Endothelial cell (in vitro differentiated cells): Measurements from ENCODE around the gene NR2E1. TPM values are rescaled to one million over a fixed set of nuclear protein-coding genes. Genes with fewer than 3 reads are reported as not detected.

Experiments used
- DNase-seq: peaks from one replicate; pipeline ENCODE4 v3.0.0; 2021; ENCODE audit warnings: low spot score
- H3K27ac Mint-ChIP-seq: one replicate; pipeline ENCODE4 v1.8.0; 2021; ENCODE audit warnings: mixed read lengths, inconsistent platforms; ENCODE audit not compliant: unreplicated experiment
- H3K27me3 Mint-ChIP-seq: one replicate; pipeline ENCODE4 v1.8.0; 2021; ENCODE audit warnings: mild to moderate bottlenecking, moderate library complexity, mixed read lengths, inconsistent platforms; ENCODE audit not compliant: unreplicated experiment
- H3K36me3 Mint-ChIP-seq: one replicate; pipeline ENCODE4 v1.8.0; 2021; ENCODE audit warnings: mild to moderate bottlenecking, low read depth, mixed read lengths, inconsistent platforms; ENCODE audit not compliant: unreplicated experiment
- H3K4me1 Mint-ChIP-seq: one replicate; pipeline ENCODE4 v1.8.0; 2021; ENCODE audit warnings: mild to moderate bottlenecking, mixed read lengths, inconsistent platforms; ENCODE audit not compliant: unreplicated experiment
- H3K4me3 Mint-ChIP-seq: one replicate; pipeline ENCODE4 v1.8.0; 2021; ENCODE audit warnings: mild to moderate bottlenecking, mixed read lengths, inconsistent platforms; ENCODE audit not compliant: unreplicated experiment
- H3K9me3 Mint-ChIP-seq: one replicate; pipeline ENCODE4 v1.8.0; 2021; ENCODE audit warnings: mixed read lengths, inconsistent platforms; ENCODE audit not compliant: unreplicated experiment
- CTCF ChIP-seq: fragments of 200-600 bp; sonication (generic); IDR thresholded peaks from one replicate; pipeline ENCODE4 v1.5.0; 2021; ENCODE audit warnings: antibody characterized with exemption; ENCODE audit not compliant: unreplicated experiment
- total RNA-seq: library from RNA; stranded (reverse); fragmentation: NEBNext Ultra II Directional; extraction: Animal tissue kit (Norgen Biotek cat#: 25700); gene quantifications from one replicate; pipeline ENCODE4 v1.2.1, GENCODE V29; 2021; ENCODE audit not compliant: unreplicated experiment

NR2E1 gene
- total RNA-seq, 1 donor from 2014 or later: not detected

DNA sequence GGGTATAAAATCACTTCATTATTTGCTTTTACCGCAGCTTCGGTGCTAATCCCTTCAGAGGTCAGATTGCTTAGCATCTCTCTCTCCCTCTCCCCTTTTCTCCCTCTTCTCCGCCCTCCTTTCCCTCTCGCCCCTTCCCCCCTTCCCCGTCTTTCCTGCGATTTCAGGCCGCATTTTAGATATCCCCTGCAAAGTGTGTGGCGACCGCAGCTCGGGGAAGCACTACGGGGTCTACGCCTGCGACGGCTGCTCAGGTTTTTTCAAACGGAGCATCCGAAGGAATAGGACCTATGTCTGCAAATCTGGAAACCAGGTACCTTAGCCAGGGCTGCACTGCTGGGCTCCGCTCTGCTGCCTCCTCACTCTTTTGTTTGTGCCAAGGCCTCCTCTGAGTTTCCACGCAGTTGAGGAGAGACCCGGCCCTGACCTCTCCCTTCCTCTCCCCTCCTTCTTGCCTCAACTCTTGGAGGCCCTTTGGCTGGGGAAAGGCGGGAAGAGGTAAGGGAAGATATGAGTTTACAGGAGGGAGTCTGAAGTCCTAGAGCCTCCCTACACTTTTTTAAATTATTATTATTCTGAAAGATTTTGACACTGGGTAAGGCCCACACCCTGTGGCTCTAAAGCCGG is 5.6 kb downstream of the NR2E1 start:
- no peaks in the 10 kb centered on the region for H3K9me3 Mint-ChIP-seq
- H3K4me1 Mint-ChIP-seq: peaks cover 23% of the 10 kb centered on the region
- no peak for TF ChIP-seq CTCF
- DNase-seq: no peak
- no peak overlapping the region for H3K4me3 Mint-ChIP-seq
- peaks cover 36% of the 10 kb centered on the region for H3K27me3 Mint-ChIP-seq
- no peaks in the 10 kb centered on the region for H3K36me3 Mint-ChIP-seq
- H3K27ac Mint-ChIP-seq: no peak overlapping the region

- no peak overlapping the region for H3K27ac Mint-ChIP-seq
- peaks cover 37% of the 10 kb centered on the region for H3K27me3 Mint-ChIP-seq
- peaks cover 21% of the 10 kb centered on the region for H3K4me1 Mint-ChIP-seq
- no peak for DNase-seq
- no peak for TF ChIP-seq CTCF
- no peak overlapping the region for H3K4me3 Mint-ChIP-seq
- H3K36me3 Mint-ChIP-seq: no peaks in the 10 kb centered on the region
- no peaks in the 10 kb centered on the region for H3K9me3 Mint-ChIP-seq
Measured at GRCh38 chr6:108171918-108172516, 6.2 kb downstream of the NR2E1 start.

- no peaks in the 10 kb centered on the region for H3K36me3 Mint-ChIP-seq
- no peak overlapping the region for H3K27ac Mint-ChIP-seq
- H3K27me3 Mint-ChIP-seq: peaks cover 24% of the 10 kb centered on the region
- TF ChIP-seq CTCF: no peak
- DNase-seq: peak; percentile 73
- no peaks in the 10 kb centered on the region for H3K9me3 Mint-ChIP-seq
- peaks cover 9% of the 10 kb centered on the region for H3K4me1 Mint-ChIP-seq
- H3K4me3 Mint-ChIP-seq: no peak overlapping the region
Measured at GRCh38 chr6:108174371-108175175, 8.8 kb downstream of the NR2E1 start.

DNA sequence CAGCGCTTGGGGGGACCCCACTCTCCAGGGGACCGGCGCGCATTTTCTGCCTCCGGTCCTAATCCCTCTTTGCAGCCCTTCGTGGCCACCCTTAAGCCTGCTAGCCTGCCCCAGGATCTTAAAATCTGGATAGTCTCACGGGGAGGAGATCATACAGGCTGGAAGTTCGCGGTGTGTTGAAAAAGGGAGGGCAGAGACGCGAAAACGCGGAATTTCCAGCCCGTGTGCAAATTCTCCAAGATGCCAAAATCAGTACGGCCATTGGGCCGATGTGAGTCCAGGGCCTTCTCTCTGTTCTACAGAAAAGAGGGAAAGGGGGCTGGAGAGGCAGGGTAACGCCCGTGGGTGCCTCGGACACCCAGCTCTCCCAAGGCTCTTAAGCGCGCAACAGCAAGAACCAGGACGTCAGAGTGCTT is 9.4 kb downstream of the NR2E1 start:
- Mint-ChIP-seq H3K27me3 (peaks cover 24% of the 10 kb centered on the region), H3K4me1 (peaks cover 9% of the 10 kb centered on the region), H3K4me3 (no peak overlapping the region), H3K9me3 (no peaks in the 10 kb centered on the region), H3K36me3 (no peaks in the 10 kb centered on the region), H3K27ac (no peak overlapping the region)
- no peak for TF ChIP-seq CTCF
- no peak for DNase-seq
